ENCODE measurements around the gene ENTPD6.

The ENTPD6 gene

GRCh38 chr20:25209400-25209799 lies 13.9 kb downstream of the ENTPD6 start:
- no peak for DNase-seq (ENCODE audit: low read depth)

GRCh38 chr20:25209911-25210310 lies 14.4 kb downstream of the ENTPD6 start:
- DNase-seq (ENCODE audit: low read depth), result no peak

- no peak for DNase-seq (ENCODE audit: low read depth)
Measured at GRCh38 chr20:25211273-25211672, 15.8 kb downstream of the ENTPD6 start.

- DNase-seq (ENCODE audit: low read depth), result no peak
Measured at GRCh38 chr20:25212242-25212641, 16.7 kb downstream of the ENTPD6 start.

- no peak for DNase-seq (ENCODE audit: low read depth)
Measured at GRCh38 chr20:25213566-25214425, 18.3 kb downstream of the ENTPD6 start.

- no peak for DNase-seq (ENCODE audit: low read depth)
Measured at GRCh38 chr20:25214426-25214790, 18.9 kb downstream of the ENTPD6 start.

GRCh38 chr20:25214819-25215218 lies 19.3 kb downstream of the ENTPD6 start:
- DNase-seq (ENCODE audit: low read depth), result no peak

- no peak for DNase-seq (ENCODE audit: low read depth)
Measured at GRCh38 chr20:25215521-25215920, 20.0 kb downstream of the ENTPD6 start.

- no peak for DNase-seq (ENCODE audit: low read depth)
Measured at GRCh38 chr20:25216199-25216945, 20.9 kb downstream of the ENTPD6 start.

GRCh38 chr20:25217161-25218108 lies 21.9 kb downstream of the ENTPD6 start:
- no peak for DNase-seq (ENCODE audit: low read depth)

- DNase-seq (ENCODE audit: low read depth), result no peak
Measured at GRCh38 chr20:25218109-25218486, 22.6 kb downstream of the ENTPD6 start.

- no peak for DNase-seq (ENCODE audit: low read depth)
Measured at GRCh38 chr20:25218492-25218891, 23.0 kb downstream of the ENTPD6 start.

GRCh38 chr20:25219365-25219764 lies 23.9 kb downstream of the ENTPD6 start:
- no peak for DNase-seq (ENCODE audit: low read depth)

- DNase-seq (ENCODE audit: low read depth), result no peak
Measured at GRCh38 chr20:25220021-25220730, 24.7 kb downstream of the ENTPD6 start.

GRCh38 chr20:25220810-25221591 lies 25.5 kb downstream of the ENTPD6 start:
- no peak for DNase-seq (ENCODE audit: low read depth)

GRCh38 chr20:25221592-25222460 lies 26.3 kb downstream of the ENTPD6 start:
- no peak for DNase-seq (ENCODE audit: low read depth)

GRCh38 chr20:25222461-25223178 lies 27.1 kb downstream of the ENTPD6 start:
- DNase-seq (ENCODE audit: low read depth), result no peak

- peak; percentile 19 for DNase-seq (ENCODE audit: low read depth)
Measured at GRCh38 chr20:25223179-25223661, 27.7 kb downstream of the ENTPD6 start.
